ENCODE measurements around the gene CALR3.

CALR3 gene

GRCh38 chr19:16429066-16429758 is 66.8 kb downstream of the CALR3 start:
- DNase-seq (ENCODE audit: low spot score) = no peak

All from HuH-7 (cell line).